HCT116 (cell line): Measurements from ENCODE around the gene UMPS. TPM values are rescaled to one million over a fixed set of nuclear protein-coding genes. Genes with fewer than 3 reads are reported as not detected.

ENCODE experiments used
- ATAC-seq: fragments of 200-7000 bp; cut with Tn5 transposase; 2 replicates; pipeline ENCODE4 v1.9.1; 2020; ENCODE audit warnings: mild to moderate bottlenecking, moderate library complexity
- BruUV-seq: library from RNA; stranded (reverse); fragments of 400-500 nt; replicated peaks from 2 replicates; lab custom pipeline; 2021; lab: Mats Ljungman, UMichigan
- CTCF ChIA-PET: fragments of 300-600 bp; sonication (Branson Sonifier 250); formaldehyde crosslinking; loops from one replicate; lab custom pipeline; 2021; ENCODE audit warnings: antibody characterized with exemption; lab: Charles Lee
- POLR2A ChIA-PET: fragments of 300-600, 350-600 bp; sonication (Branson Sonifier 250); formaldehyde crosslinking; loops from one replicate; lab custom pipeline; 2021; ENCODE audit warnings: antibody characterized with exemption; lab: Charles Lee
- RAD21 ChIA-PET, 2 experiments: fragments of 300-600 bp; sonication (Branson Sonifier 250); formaldehyde crosslinking; loops; one replicate each; lab custom pipeline; 2023; ENCODE audit warnings: low total read pairs in 2 of 2; ENCODE audit not compliant: uncharacterized antibody in 2 of 2, unreplicated experiment in 2 of 2, low non-redundant PET in 1 of 2; lab: Charles Lee
- DNase-seq: peaks from one replicate; pipeline ENCODE4 v3.0.0-alpha.2; 2010; ENCODE audit warnings: low read depth, low spot score
- H2AFZ ChIP-seq: fragments of 200-600 bp; shearing (Covaris generic), sonication (generic); 2 replicates; pipeline ENCODE4 v1.6.1; 2017; ENCODE audit warnings: low read depth, mixed run types, mixed read lengths, antibody characterized with exemption, low read length; ENCODE audit not compliant: poor library complexity, severe bottlenecking
- H3K27ac ChIP-seq: 2 replicates; pipeline ENCODE4 v1.5.1; 2012; ENCODE audit warnings: low read depth, low read length
- H3K27me3 ChIP-seq: fragments of 200-600 bp; sonication (generic); 2 replicates; pipeline ENCODE4 v1.6.1; 2016; ENCODE audit warnings: mixed run types, low read length, mixed read lengths; ENCODE audit not compliant: insufficient read depth
- H3K36me3 ChIP-seq, 2 experiments: fragments of 200-500 bp in 1 of 2; fragments of 200-600 bp in 1 of 2; sonication (Bioruptor generic) in 1 of 2; sonication (generic) in 1 of 2; 2 replicates each; pipeline versions ENCODE4 v1.5.1 to v1.6.1; 2014 to 2016; ENCODE audit warnings: low read length in 2 of 2, inconsistent platforms in 1 of 2, mixed read lengths in 1 of 2, mixed run types in 1 of 2; ENCODE audit not compliant: insufficient read depth in 2 of 2, control insufficient read depth in 1 of 2
- H3K4me1 ChIP-seq, 2 experiments: fragments of 200-600 bp in 1 of 2; sonication (generic) in 1 of 2; 2 replicates each; pipeline versions ENCODE4 v1.5.1 to v1.6.1; 2012 to 2017; ENCODE audit warnings: low read length in 2 of 2, inconsistent platforms in 1 of 2, mild to moderate bottlenecking in 1 of 2, mixed read lengths in 1 of 2, mixed run types in 1 of 2, moderate library complexity in 1 of 2; ENCODE audit not compliant: insufficient read depth in 2 of 2, control insufficient read depth in 1 of 2
- H3K4me2 ChIP-seq: fragments of 200-600 bp; sonication (generic); 2 replicates; pipeline ENCODE4 v1.6.1; 2017; ENCODE audit warnings: mixed run types, low read length, mixed read lengths
- H3K4me3 ChIP-seq, 2 experiments: fragments of 200-600 bp in 1 of 2; sonication (generic) in 1 of 2; replicated peaks in 1 of 2; 2 replicates each; pipeline ENCODE4 v1.5.1; 2011 to 2016; ENCODE audit warnings: low read length in 2 of 2, control low read depth in 1 of 2, low read depth in 1 of 2, mild to moderate bottlenecking in 1 of 2, mixed read lengths in 1 of 2, mixed run types in 1 of 2
- H3K79me2 ChIP-seq: fragments of 200-600 bp; sonication (generic); 2 replicates; pipeline ENCODE4 v1.6.1; 2017; ENCODE audit warnings: mild to moderate bottlenecking, mixed run types, low read length, moderate library complexity, mixed read lengths; ENCODE audit not compliant: insufficient read depth
- H3K9ac ChIP-seq: fragments of 200-600 bp; sonication (generic); 2 replicates; pipeline ENCODE4 v1.6.1; 2016; ENCODE audit warnings: low read length, mixed read lengths
- H3K9me2 ChIP-seq: fragments of 200-600 bp; sonication (generic), shearing (Covaris generic); 2 replicates; pipeline ENCODE4 v1.6.1; 2017; ENCODE audit warnings: mixed run types, mild to moderate bottlenecking, moderate library complexity; ENCODE audit not compliant: insufficient read depth
- H3K9me3 ChIP-seq, 2 experiments: fragments of 200-500 bp in 1 of 2; fragments of 200-600 bp in 1 of 2; sonication (Bioruptor generic) in 1 of 2; sonication (generic) in 1 of 2; 2 replicates each; pipeline ENCODE4 v1.6.1; 2014 to 2017; ENCODE audit warnings: low read length in 2 of 2, mixed read lengths in 2 of 2, inconsistent platforms in 1 of 2, low read depth in 1 of 2, mild to moderate bottlenecking in 1 of 2, mixed run types in 1 of 2, moderate library complexity in 1 of 2; ENCODE audit not compliant: control insufficient read depth in 1 of 2, insufficient read depth in 1 of 2
- H4K20me1 ChIP-seq: fragments of 200-600 bp; sonication (generic), shearing (Covaris generic); 2 replicates; pipeline ENCODE4 v1.6.1; 2017; ENCODE audit warnings: mixed run types, mild to moderate bottlenecking, moderate library complexity; ENCODE audit not compliant: insufficient read depth
- CBX3 ChIP-seq: IDR thresholded peaks from 2 replicates; pipeline ENCODE4 v1.6.1; 2012; ENCODE audit warnings: low read depth
- CEBPB ChIP-seq: IDR thresholded peaks from 2 replicates; pipeline ENCODE4 v1.6.1; 2012; ENCODE audit warnings: low read depth
- EZH2phosphoT487 ChIP-seq: fragments of 200-600 bp; IDR thresholded peaks from 2 replicates; pipeline ENCODE4 v1.6.1; 2018; ENCODE audit warnings: antibody characterized with exemption, borderline replicate concordance
- JUND ChIP-seq: IDR thresholded peaks from 2 replicates; pipeline ENCODE4 v1.6.1; 2012
- POLR2A ChIP-seq: IDR thresholded peaks from 2 replicates; pipeline ENCODE4 v1.7.0; 2011; ENCODE audit warnings: borderline replicate concordance; ENCODE audit not compliant: insufficient read depth, insufficient read length; ENCODE audit errors: extremely low read depth
- POLR2AphosphoS5 ChIP-seq: IDR thresholded peaks from 2 replicates; pipeline ENCODE4 v1.6.1; 2011; ENCODE audit warnings: mild to moderate bottlenecking, low read depth, low read length, moderate library complexity
- RAD21 ChIP-seq: IDR thresholded peaks from 2 replicates; pipeline ENCODE4 v1.6.1; 2012; ENCODE audit warnings: low read depth, mild to moderate bottlenecking
- SP1 ChIP-seq: IDR thresholded peaks from 2 replicates; pipeline ENCODE4 v1.6.1; 2012; ENCODE audit warnings: low read depth
- TCF7L2 ChIP-seq: IDR thresholded peaks from 2 replicates; pipeline ENCODE4 v1.7.0; 2011; ENCODE audit warnings: borderline replicate concordance, inconsistent platforms; ENCODE audit not compliant: insufficient read depth, insufficient read length; ENCODE audit errors: extremely low read depth
- ZNF274 ChIP-seq: fragments of 200-500 bp; sonication (Bioruptor generic); IDR thresholded peaks from 2 replicates; pipeline ENCODE4 v1.6.1; 2014; ENCODE audit warnings: mild to moderate bottlenecking, low read depth, low read length, inconsistent platforms
- intact Hi-C: fragments of 100-400 bp; cut with micrococcal nuclease; formaldehyde crosslinking; loops from 2 replicates; pipeline ENCODE4 v1.10.0; 2022
- total RNA-seq: library from RNA; stranded (reverse); gene quantifications from one replicate; pipeline ENCODE4 v1.2.1, GENCODE V29; 2021; ENCODE audit not compliant: unreplicated experiment
- TF ChIP-seq, protein P1 (sequence below): IDR thresholded peaks from 2 replicates; pipeline ENCODE4 v1.6.1; 2012

Gene UMPS
- total RNA-seq, 1 experiment from 2014 or later, result 41.3 TPM

GRCh38 chr3:124775877-124776276, 45.6 kb downstream of the UMPS start (continued):
- TF ChIP-seq POLR2A, result no peak

DNA sequence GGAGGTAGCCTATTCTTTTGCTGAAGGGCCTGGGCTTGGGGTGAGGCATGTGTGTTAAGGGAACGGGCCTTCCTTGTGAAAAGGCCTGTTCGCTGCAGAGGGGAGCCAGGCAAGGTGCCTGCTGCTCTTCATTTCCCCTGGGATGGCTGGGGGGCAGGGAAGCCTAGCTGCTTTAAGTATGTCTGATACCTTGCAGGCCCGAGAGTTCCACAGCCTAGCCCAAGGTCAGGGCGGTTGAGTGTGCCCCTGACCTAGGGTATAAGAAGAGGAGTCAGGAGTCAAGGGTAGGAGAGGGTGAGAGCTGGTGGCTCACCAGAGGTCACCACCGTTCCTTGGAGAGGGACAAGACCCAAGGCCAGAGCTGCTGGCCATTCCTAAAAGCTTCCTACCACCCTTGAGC, 46.6 kb downstream of the UMPS start:
- no peak overlapping the region for H3K4me2 ChIP-seq
- CTCF ChIA-PET, result no interaction called here
- no peak overlapping the region for H3K4me3 ChIP-seq
- peaks cover 10 to 16% of the 10 kb centered on the region in 2 experiments for H3K4me1 ChIP-seq
- DNase-seq (no peak), ATAC-seq (no peak)
- H3K9me2 ChIP-seq, result no peaks in the 10 kb centered on the region
- intact Hi-C loops, result no loop called here
- H3K27ac ChIP-seq, result no peak overlapping the region
- BruUV-seq, result no TSS peak
- H3K27me3 ChIP-seq, result no peaks in the 10 kb centered on the region
- TF ChIP-seq CBX3, result no peak
- no peak for TF ChIP-seq POLR2AphosphoS5
- TF ChIP-seq POLR2A, result no peak
- no peak for TF ChIP-seq CEBPB
- TF ChIP-seq SP1, result no peak
- TF ChIP-seq EZH2phosphoT487, result no peak
- no peak for TF ChIP-seq JUND
- no peak for TF ChIP-seq TCF7L2
- TF ChIP-seq, protein P1, sequence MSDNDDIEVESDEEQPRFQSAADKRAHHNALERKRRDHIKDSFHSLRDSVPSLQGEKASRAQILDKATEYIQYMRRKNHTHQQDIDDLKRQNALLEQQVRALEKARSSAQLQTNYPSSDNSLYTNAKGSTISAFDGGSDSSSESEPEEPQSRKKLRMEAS, result no peak
- TF ChIP-seq ZNF274, result no peak
- TF ChIP-seq RAD21, result no peak
- RAD21 ChIA-PET, result no interaction called here
- H4K20me1 ChIP-seq, result no peaks in the 10 kb centered on the region
- no peak overlapping the region for H2AFZ ChIP-seq
- peaks cover 0 to 5% of the 10 kb centered on the region in 2 experiments; a peak in 1 of 4 replicates for H3K36me3 ChIP-seq
- POLR2A ChIA-PET, result no interaction called here
- H3K9ac ChIP-seq, result no peak overlapping the region
- no peaks in the 10 kb centered on the region for H3K79me2 ChIP-seq
- H3K9me3 ChIP-seq, result no peaks in the 10 kb centered on the region
